OCI-LY7 (cell line): ENCODE results near the gene GPR183. TPM values are rescaled to one million over a fixed set of nuclear protein-coding genes. Genes with fewer than 3 reads are reported as not detected.

ENCODE experiments used
- BruUV-seq: library from RNA; stranded (reverse); fragments of 400-500 nt; replicated peaks from 2 replicates; lab custom pipeline; 2021; lab: Mats Ljungman, UMichigan
- CTCF ChIA-PET: fragments of 300-600 bp; sonication (Branson Sonifier 250); formaldehyde crosslinking; loops from one replicate; lab custom pipeline; 2022; ENCODE audit warnings: antibody characterized with exemption; ENCODE audit not compliant: unreplicated experiment; lab: Charles Lee
- POLR2A ChIA-PET: fragments of 300-600 bp; sonication (Branson Sonifier 250); formaldehyde crosslinking; loops from one replicate; lab custom pipeline; 2022; ENCODE audit warnings: antibody characterized with exemption; lab: Charles Lee
- DNase-seq: peaks from one replicate; pipeline ENCODE4 v3.0.0-alpha.2; 2015; ENCODE audit warnings: low spot score
- H2AFZ ChIP-seq: fragments of 200-600 bp; sonication (generic), shearing (Covaris generic); 2 replicates; pipeline ENCODE4 v1.6.1; 2014; ENCODE audit warnings: mild to moderate bottlenecking, antibody characterized with exemption, low read length, moderate library complexity
- H3K27ac ChIP-seq: fragments of 200-600 bp; sonication (generic); 2 replicates; pipeline ENCODE4 v1.5.1; 2014; ENCODE audit warnings: mixed run types, low read depth, mild to moderate bottlenecking, moderate library complexity, low read length, inconsistent platforms; ENCODE audit not compliant: poor library complexity, severe bottlenecking
- H3K36me3 ChIP-seq: fragments of 200-600 bp; sonication (generic); 2 replicates; pipeline ENCODE4 v1.6.1; 2014; ENCODE audit warnings: mild to moderate bottlenecking, antibody characterized with exemption, low read length, moderate library complexity, mixed read lengths; ENCODE audit not compliant: insufficient read depth
- H3K4me1 ChIP-seq: fragments of 200-600 bp; sonication (generic); 2 replicates; pipeline ENCODE4 v1.5.1; 2014; ENCODE audit warnings: mild to moderate bottlenecking, low read length; ENCODE audit not compliant: insufficient read depth, poor library complexity, severe bottlenecking
- H3K4me2 ChIP-seq: fragments of 200-600 bp; sonication (generic); 2 replicates; pipeline ENCODE4 v1.6.1; 2014; ENCODE audit warnings: mild to moderate bottlenecking, low read length
- H3K4me3 ChIP-seq: fragments of 200-600 bp; sonication (generic); 2 replicates; pipeline ENCODE4 v1.5.1; 2014; ENCODE audit warnings: mild to moderate bottlenecking, low read depth, low read length; ENCODE audit not compliant: poor library complexity, severe bottlenecking
- H3K79me2 ChIP-seq: fragments of 200-600 bp; sonication (generic); 2 replicates; pipeline ENCODE4 v1.6.1; 2016; ENCODE audit warnings: low read depth, mild to moderate bottlenecking, low read length, moderate library complexity, mixed read lengths; ENCODE audit not compliant: insufficient read depth
- H3K9me2 ChIP-seq: fragments of 200-600 bp; sonication (generic); 2 replicates; pipeline ENCODE4 v1.6.1; 2016; ENCODE audit warnings: mild to moderate bottlenecking, low read length, mixed read lengths; ENCODE audit not compliant: insufficient read depth
- H3K9me3 ChIP-seq: fragments of 200-600 bp; sonication (generic); 2 replicates; pipeline ENCODE4 v1.6.1; 2014; ENCODE audit warnings: mild to moderate bottlenecking, mixed run types, low read length, mixed read lengths
- H4K20me1 ChIP-seq: fragments of 200-600 bp; sonication (generic); 2 replicates; pipeline ENCODE4 v1.6.1; 2014; ENCODE audit warnings: mild to moderate bottlenecking, antibody characterized with exemption, low read length, moderate library complexity, mixed read lengths; ENCODE audit not compliant: insufficient read depth
- CTCF ChIP-seq: fragments of 200-600 bp; sonication (generic); conservative IDR thresholded peaks from 2 replicates; pipeline ENCODE4 v1.5.1; 2014; ENCODE audit warnings: mild to moderate bottlenecking, antibody characterized with exemption, low read length, moderate library complexity, mixed read lengths
- EZH2phosphoT487 ChIP-seq: fragments of 200-600 bp; sonication (generic); IDR thresholded peaks from 2 replicates; pipeline ENCODE4 v1.6.1; 2018; ENCODE audit warnings: low read depth, borderline replicate concordance, mild to moderate bottlenecking, mixed run types, antibody characterized with exemption, low read length, moderate library complexity, mixed read lengths
- intact Hi-C: fragments of 100-400 bp; cut with micrococcal nuclease; formaldehyde crosslinking; loops from one replicate; pipeline ENCODE4 v1.10.0; 2022; ENCODE audit not compliant: unreplicated experiment
- total RNA-seq, 2 experiments: library from RNA; depleted of rRNA in 1 of 2; stranded (reverse); fragments of >200 nt in 1 of 2; shearing (Covaris generic) in 1 of 2; gene quantifications; 2 replicates each; pipeline ENCODE4 v1.2.3, GENCODE V29; 2014 to 2022

Gene GPR183
- total RNA-seq, 2 experiments from 2014 or later, result not detected

GRCh38 chr13:99256709-99257108 lies 50.5 kb downstream of the GPR183 start:
- peaks cover 70% of the 10 kb centered on the region for H3K79me2 ChIP-seq
- peak; percentile 43 for DNase-seq

DNA sequence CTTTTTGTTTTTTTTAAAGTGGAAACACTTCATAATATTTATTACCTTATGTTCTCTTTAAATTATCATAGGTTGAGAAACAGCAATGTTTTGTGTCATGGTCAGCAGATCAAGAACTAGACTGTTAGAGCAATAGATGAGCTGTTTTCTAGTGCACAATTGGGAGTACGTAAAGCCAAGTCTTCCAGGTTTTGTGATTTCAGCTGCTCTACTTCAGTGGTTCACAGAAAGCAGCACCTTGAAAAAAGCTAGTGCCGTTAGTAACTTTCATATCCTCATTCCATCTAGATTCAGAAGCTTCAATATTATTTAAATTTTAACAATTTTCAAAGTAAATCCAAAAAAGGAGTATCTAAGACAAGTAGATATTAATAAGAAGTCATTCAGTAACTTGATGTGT lies 50.9 kb downstream of the GPR183 start:
- ChIA-PET CTCF (interaction anchor here (1.0 kb wide), 1 partner anchor 164 kb away, joined by 3 read pairs; no protein-coding TSS in a partner anchor), POLR2A (interaction anchor here (0.6 to 4.1 kb wide), 9 partner anchors 10 to 169 kb away, joined by 3 to 51 read pairs (median 5); partner anchors contain the start of gene UBAC2)
- intact Hi-C loops, result loop anchor here (1.0 to 10.0 kb wide), 2 partner anchors 55 to 249 kb away; partner anchors contain the start of gene TM9SF2
- Histone ChIP-seq H3K9me2 (no peaks in the 10 kb centered on the region), H3K9me3 (no peaks in the 10 kb centered on the region), H3K4me1 (peaks cover 44% of the 10 kb centered on the region), H2AFZ (no peak overlapping the region), H3K79me2 (peaks cover 70% of the 10 kb centered on the region), H3K27ac (peak overlapping the region; percentile 97), H3K4me2 (peak overlapping the region; percentile 81), H3K4me3 (peak overlapping the region; percentile 76), H4K20me1 (0 out of 2 replicates have a peak, but pooled peaks cover 4% of the 10 kb centered on the region), H3K36me3 (peaks cover 50% of the 10 kb centered on the region)
- no peak for TF ChIP-seq CTCF
- TF ChIP-seq EZH2phosphoT487, result no peak
- peak; percentile 64 for DNase-seq
- BruUV-seq, result no TSS peak

More at GRCh38 chr13:99256709-99257108, 50.5 kb downstream of the GPR183 start:
- no peaks in the 10 kb centered on the region for H3K9me2 ChIP-seq
- H3K4me1 ChIP-seq, result peaks cover 48% of the 10 kb centered on the region
- H3K27ac ChIP-seq, result peak overlapping the region; percentile 97
- H3K36me3 ChIP-seq, result peaks cover 47% of the 10 kb centered on the region
- peak overlapping the region; percentile 76 for H3K4me3 ChIP-seq
- 0 out of 2 replicates have a peak, but pooled peaks cover 4% of the 10 kb centered on the region for H4K20me1 ChIP-seq
- BruUV-seq, result no TSS peak
- TF ChIP-seq EZH2phosphoT487 (no peak), CTCF (no peak)
- no peaks in the 10 kb centered on the region for H3K9me3 ChIP-seq
- intact Hi-C loops, result loop anchor here (1.0 to 10.0 kb wide), 2 partner anchors 55 to 248 kb away; partner anchors contain the start of gene TM9SF2
- CTCF ChIA-PET, result no interaction called here
- peak overlapping the region; percentile 81 for H3K4me2 ChIP-seq
- POLR2A ChIA-PET, result interaction anchor here (0.6 to 4.1 kb wide), 10 partner anchors 11 to 169 kb away, joined by 4 to 51 read pairs (median 5); partner anchors contain the start of gene UBAC2
- no peak overlapping the region for H2AFZ ChIP-seq

GRCh38 chr13:99255271-99255670 lies 51.9 kb downstream of the GPR183 start:
- no peak for TF ChIP-seq CTCF
- TF ChIP-seq EZH2phosphoT487, result no peak
- CTCF ChIA-PET, result interaction anchor here (1.0 kb wide), 1 partner anchor 165 kb away, joined by 3 read pairs; no protein-coding TSS in a partner anchor
- Histone ChIP-seq H4K20me1 (0 out of 2 replicates have a peak, but pooled peaks cover 4% of the 10 kb centered on the region), H3K4me1 (peaks cover 33% of the 10 kb centered on the region), H2AFZ (no peak overlapping the region), H3K79me2 (peaks cover 65% of the 10 kb centered on the region), H3K4me3 (peak overlapping the region; percentile 76), H3K9me2 (no peaks in the 10 kb centered on the region), H3K4me2 (peak overlapping the region; percentile 81), H3K9me3 (no peaks in the 10 kb centered on the region), H3K27ac (peak overlapping the region; percentile 97), H3K36me3 (peaks cover 47% of the 10 kb centered on the region)
- DNase-seq, result no peak
- intact Hi-C loops, result loop anchor here (2.0 to 10.0 kb wide), 2 partner anchors 16 to 250 kb away; partner anchors contain the start of gene TM9SF2
- POLR2A ChIA-PET, result interaction anchor here (0.6 to 4.1 kb wide), 7 partner anchors 22 to 55 kb away, joined by 3 to 51 read pairs (median 5); partner anchors contain the start of gene UBAC2
- BruUV-seq, result no TSS peak
